T-helper 2 cell treated with Interferon-gamma antibody and Interleukin-4, amounts not matched to agents 5 μg/mL and 100 μg/mL, for 36 hours (primary cell): Measurements from ENCODE around the gene ERCC2.

Source experiments
- DNase-seq: peaks from one replicate; pipeline ENCODE4 v3.0.0; 2021; ENCODE audit warnings: low spot score
- H3K27ac Mint-ChIP-seq: one replicate; pipeline ENCODE4 v1.8.0; 2021; ENCODE audit warnings: mild to moderate bottlenecking, mixed read lengths
- H3K27me3 Mint-ChIP-seq: one replicate; pipeline ENCODE4 v1.8.0; 2021; ENCODE audit warnings: low read depth, mixed read lengths
- H3K36me3 Mint-ChIP-seq: one replicate; pipeline ENCODE4 v1.8.0; 2021; ENCODE audit warnings: low read depth, mixed read lengths
- H3K4me1 Mint-ChIP-seq: one replicate; pipeline ENCODE4 v1.8.0; 2021; ENCODE audit warnings: low read depth, mixed read lengths
- H3K4me3 Mint-ChIP-seq: one replicate; pipeline ENCODE4 v1.8.0; 2022; ENCODE audit warnings: mild to moderate bottlenecking, moderate library complexity, mixed read lengths
- H3K9me3 Mint-ChIP-seq: one replicate; pipeline ENCODE4 v1.8.0; 2021; ENCODE audit warnings: mixed read lengths

Gene ERCC2

DNA sequence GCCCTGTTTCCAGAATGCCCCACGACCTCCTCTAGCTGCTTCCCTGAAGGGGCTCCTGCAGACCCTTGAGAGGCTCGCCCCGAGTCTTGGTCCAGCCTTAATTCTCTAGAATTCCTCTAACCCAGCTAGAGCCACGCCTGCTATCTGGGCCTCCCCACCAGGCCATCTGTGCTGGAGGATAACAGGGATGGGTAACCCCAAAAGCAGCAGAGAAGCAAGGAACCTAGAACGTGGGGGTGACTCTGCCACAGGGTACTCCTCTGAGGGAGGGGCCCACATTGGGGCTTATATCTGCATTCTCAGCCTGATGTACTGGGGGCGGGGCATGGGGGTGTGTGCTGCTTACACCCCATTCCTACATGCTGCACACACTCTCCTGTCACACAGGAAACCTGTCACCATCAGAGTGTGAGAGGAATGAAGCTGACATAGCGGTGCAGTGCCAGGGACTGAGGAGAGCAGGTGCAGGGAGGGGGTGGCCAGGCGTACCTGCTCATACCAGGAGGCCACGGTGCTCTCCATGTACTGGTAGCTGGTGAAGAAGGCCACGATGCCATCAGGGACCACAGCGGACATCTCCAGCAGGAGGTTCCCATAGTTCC is 16.0 kb downstream of the ERCC2 start:
- Mint-ChIP-seq H3K36me3 (peaks cover 26% of the 10 kb centered on the region), H3K9me3 (no peaks in the 10 kb centered on the region), H3K4me3 (no peak overlapping the region), H3K27ac (no peak overlapping the region), H3K4me1 (no peaks in the 10 kb centered on the region), H3K27me3 (no peaks in the 10 kb centered on the region)
- no peak for DNase-seq

DNA sequence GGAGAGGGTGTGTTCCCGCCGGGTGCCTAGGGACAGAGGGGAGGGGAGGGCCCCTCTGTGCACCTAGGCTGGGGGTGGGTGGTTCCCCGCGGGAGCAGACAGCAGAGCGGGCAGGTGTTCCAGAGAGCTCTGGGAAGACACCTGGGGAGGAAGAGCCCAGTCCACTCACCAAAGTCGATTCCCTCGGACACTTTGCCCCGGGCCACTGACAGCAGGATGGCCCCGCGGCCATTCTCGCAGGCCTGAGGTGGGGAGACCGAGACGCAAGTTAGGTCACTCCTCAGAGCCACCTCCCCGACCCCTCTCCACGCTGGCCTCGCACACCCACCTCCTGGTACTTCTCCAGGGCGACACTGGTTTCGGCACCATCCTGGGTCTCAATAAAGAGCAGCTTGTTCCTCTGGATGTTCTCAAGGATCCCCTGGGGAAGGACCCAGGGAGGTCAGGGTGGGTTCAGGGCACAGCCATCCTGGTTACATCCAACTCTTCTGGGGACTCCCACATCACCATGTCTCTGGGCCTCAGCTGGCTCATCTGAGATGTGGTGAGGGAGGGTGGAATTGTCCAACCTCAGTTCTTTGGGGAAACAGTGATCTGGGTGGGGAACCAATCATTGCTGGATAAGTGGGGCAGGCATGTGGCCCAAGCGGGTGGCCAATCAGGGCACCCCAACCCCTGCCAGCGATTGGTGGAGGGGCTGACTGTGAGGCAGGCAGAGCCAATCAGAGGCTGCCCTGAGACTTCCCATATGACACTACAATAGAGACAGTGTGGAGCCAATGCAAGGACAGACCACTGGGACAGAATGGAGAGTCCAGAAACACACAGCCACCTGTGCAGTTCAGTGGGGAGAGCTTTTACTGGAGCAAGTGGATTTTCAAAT is 17.2 kb downstream of the ERCC2 start:
- no peaks in the 10 kb centered on the region for H3K9me3 Mint-ChIP-seq
- peaks cover 24% of the 10 kb centered on the region for H3K36me3 Mint-ChIP-seq
- no peaks in the 10 kb centered on the region for H3K4me1 Mint-ChIP-seq
- DNase-seq, result no peak
- no peak overlapping the region for H3K4me3 Mint-ChIP-seq
- H3K27ac Mint-ChIP-seq, result no peak overlapping the region
- no peaks in the 10 kb centered on the region for H3K27me3 Mint-ChIP-seq

DNA sequence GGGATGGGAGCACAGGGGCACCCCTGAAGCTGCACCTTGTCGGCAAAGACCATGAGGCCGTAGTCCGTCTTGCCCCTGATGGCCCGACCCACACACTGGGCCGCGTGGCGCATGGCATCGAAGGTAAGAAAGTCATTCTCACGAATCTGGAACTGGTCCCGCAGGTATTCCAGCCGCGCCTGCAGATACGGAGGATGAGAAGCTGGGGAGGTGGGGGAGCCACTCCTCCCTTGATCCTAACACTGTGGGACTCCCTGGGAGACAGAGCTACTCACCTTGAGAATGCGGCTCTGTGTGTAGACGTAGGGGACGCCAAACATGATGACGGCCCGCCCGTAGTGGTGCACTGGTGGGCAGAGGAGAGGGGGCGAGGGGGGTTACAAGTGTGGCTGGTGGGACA is 17.9 kb downstream of the ERCC2 start:
- H3K4me3 Mint-ChIP-seq, result no peak overlapping the region
- no peaks in the 10 kb centered on the region for H3K27me3 Mint-ChIP-seq
- DNase-seq, result no peak

DNA sequence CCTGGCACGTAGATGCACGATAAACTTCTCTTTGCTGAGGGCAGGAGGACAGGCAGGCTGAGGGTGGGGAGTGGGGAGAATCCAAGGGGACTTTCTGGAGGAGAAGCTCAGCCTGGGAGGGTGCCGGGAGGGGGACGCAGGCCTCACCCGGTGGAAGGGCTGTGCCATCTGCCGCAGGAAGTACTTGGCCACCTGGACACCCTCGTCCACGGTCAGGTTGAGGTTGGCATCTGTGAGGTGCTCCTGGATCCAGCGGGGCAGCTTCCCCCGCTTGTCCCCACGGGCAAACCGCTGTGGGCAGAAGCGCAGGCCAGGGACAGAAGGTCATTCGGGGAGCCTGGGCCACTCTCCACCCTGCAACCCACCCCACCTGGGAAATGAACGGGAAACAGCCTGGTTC is 18.3 kb downstream of the ERCC2 start:
- Mint-ChIP-seq H3K9me3 (no peaks in the 10 kb centered on the region), H3K36me3 (peaks cover 19% of the 10 kb centered on the region), H3K27ac (no peak overlapping the region), H3K4me3 (no peak overlapping the region), H3K27me3 (no peaks in the 10 kb centered on the region), H3K4me1 (no peaks in the 10 kb centered on the region)
- DNase-seq, result no peak

More for the DNA sequence above, 17.9 kb downstream of the ERCC2 start:
- H3K36me3 Mint-ChIP-seq, result peaks cover 19% of the 10 kb centered on the region
- no peaks in the 10 kb centered on the region for H3K4me1 Mint-ChIP-seq
- no peaks in the 10 kb centered on the region for H3K9me3 Mint-ChIP-seq
- no peak overlapping the region for H3K27ac Mint-ChIP-seq

DNA sequence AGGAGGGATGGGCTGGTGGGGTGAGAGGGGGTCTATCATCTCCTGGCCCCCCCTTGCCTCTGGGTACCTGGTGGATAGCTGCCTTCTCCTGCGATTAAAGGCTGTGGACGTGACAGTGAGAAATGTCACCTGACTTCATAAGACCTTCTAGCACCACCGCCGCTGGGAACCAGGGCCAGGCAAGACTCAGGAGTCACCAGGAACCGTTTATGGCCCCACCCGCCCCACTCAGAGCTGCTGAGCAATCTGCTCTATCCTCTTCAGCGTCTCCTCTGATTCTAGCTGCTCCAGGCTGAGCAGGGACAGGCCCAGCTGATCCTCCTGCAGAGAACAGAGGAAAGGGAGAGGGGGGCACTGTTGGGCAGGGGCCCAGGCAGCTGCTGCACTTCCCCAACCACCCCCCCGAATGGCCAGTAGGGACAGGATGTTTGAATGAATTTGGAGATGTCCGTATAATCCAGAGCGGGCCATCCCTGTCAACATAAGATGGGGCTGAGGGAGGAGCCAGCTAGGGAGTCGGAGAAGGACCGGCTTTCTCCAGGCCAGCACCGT is 18.9 kb downstream of the ERCC2 start:
- no peak overlapping the region for H3K27ac Mint-ChIP-seq
- no peak for DNase-seq
- no peak overlapping the region for H3K4me3 Mint-ChIP-seq
- no peaks in the 10 kb centered on the region for H3K4me1 Mint-ChIP-seq
- H3K36me3 Mint-ChIP-seq, result peaks cover 17% of the 10 kb centered on the region
- no peaks in the 10 kb centered on the region for H3K27me3 Mint-ChIP-seq
- H3K9me3 Mint-ChIP-seq, result no peaks in the 10 kb centered on the region

DNA sequence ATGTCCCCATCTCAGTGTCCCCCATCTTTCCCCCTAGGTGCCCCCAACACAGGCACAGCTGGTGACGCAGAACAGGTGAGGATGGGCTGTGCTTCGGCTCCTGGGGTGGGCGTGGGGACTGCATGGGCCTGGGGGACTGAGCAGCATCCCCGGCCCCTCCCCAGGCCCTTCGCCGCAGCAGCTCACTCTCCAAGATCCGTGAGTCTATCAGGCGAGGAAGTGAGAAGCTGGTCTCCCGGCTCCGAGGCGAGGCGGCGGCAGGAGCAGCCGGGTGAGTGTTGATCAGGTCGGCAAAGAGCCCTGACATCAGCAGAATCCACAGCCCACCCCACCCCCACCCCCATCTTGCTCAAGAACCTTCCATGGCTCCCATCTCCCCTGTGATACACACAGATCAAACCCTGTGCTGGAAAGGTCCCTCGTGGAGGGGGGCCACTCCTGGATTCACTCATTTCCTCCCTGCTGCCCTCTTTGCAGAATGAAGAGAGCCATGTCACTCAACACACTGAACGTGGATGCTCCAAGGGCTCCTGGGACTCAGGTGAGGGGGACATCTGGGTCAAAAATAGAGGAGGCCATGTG is 19.8 kb downstream of the ERCC2 start:
- H3K4me3 Mint-ChIP-seq, result no peak overlapping the region
- no peaks in the 10 kb centered on the region for H3K27me3 Mint-ChIP-seq
- H3K9me3 Mint-ChIP-seq, result no peaks in the 10 kb centered on the region
- H3K36me3 Mint-ChIP-seq, result peaks cover 12% of the 10 kb centered on the region
- no peak overlapping the region for H3K27ac Mint-ChIP-seq
- no peak for DNase-seq
- no peaks in the 10 kb centered on the region for H3K4me1 Mint-ChIP-seq

DNA sequence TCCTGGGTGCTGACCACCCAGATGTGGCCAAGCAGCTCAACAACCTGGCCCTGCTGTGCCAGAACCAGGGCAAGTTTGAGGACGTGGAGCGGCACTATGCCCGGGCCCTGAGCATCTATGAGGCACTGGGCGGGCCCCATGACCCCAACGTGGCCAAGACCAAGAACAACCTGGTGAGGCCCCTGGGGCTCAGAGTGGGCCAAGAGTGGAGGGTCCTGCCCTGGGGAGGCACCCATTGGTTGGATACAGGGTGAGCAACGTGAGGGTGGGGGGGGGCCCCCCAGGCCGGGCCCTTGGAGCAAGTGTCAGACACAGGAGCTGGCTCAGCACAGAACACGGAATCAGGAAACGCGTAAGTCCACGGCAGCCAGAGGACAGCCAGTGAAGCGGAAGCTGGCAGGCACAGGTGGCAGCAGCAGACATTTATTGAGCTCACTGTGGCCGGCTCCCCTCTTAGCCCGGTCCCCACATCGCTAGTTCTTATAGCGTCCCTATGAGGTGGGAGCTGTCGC is 20.9 kb downstream of the ERCC2 start:
- no peak overlapping the region for H3K27ac Mint-ChIP-seq
- no peak overlapping the region for H3K4me3 Mint-ChIP-seq
- H3K9me3 Mint-ChIP-seq, result no peaks in the 10 kb centered on the region
- H3K36me3 Mint-ChIP-seq, result peaks cover 8% of the 10 kb centered on the region
- no peaks in the 10 kb centered on the region for H3K4me1 Mint-ChIP-seq
- no peaks in the 10 kb centered on the region for H3K27me3 Mint-ChIP-seq
- no peak for DNase-seq

DNA sequence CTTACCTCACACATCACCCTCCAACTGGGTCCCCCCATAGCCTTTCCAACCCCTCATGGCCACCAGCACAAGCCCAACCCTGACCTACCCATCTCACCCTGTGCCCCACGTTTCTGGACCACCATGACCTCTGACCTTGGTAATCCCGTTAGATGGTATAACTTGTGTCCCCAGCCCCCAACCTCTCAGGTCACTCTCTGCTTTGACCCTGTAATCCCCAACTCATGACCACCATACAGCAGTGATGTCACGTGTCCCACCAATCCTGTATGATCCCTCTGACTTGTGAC is 21.3 kb downstream of the ERCC2 start:
- no peak for DNase-seq
- Mint-ChIP-seq H3K4me1 (no peaks in the 10 kb centered on the region), H3K27me3 (peaks cover 2% of the 10 kb centered on the region), H3K9me3 (no peaks in the 10 kb centered on the region), H3K4me3 (no peak overlapping the region), H3K27ac (no peak overlapping the region), H3K36me3 (peaks cover 8% of the 10 kb centered on the region)

DNA sequence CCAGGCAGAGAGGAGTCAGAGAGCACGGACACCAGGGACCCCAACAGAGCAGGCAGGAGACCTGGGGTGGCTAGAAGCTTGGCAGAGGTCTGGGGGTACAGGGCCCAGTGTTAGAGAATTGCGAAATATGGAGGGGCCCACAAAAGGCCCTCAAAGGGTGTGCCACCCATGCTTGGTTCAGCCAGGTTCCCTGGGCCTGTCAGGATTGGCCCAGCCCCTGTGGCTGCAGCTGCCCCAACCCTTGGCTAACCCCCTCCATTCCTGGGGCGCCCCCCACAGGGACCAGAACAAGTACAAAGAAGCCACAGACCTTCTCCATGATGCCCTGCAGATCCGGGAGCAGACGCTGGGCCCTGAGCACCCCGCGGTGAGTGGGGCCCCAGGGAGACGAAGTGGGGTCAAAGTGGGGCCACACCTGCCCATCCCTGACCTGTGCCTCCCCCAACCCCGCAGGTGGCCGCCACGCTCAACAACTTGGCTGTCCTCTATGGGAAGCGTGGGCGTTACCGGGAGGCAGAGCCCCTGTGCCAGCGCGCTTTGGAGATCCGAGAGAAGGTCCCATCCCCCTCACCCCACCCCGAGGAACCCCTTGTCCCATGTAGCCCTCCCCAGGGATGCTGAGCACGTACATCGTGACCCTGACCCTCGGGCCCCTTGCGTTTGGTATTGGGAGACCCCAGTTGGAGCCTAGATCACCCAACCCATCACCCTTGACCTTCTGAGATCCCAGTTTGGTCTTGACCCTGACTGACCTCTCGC is 21.8 kb downstream of the ERCC2 start:
- no peak for DNase-seq
- peaks cover 6% of the 10 kb centered on the region for H3K36me3 Mint-ChIP-seq
- peaks cover 2% of the 10 kb centered on the region for H3K27me3 Mint-ChIP-seq
- no peaks in the 10 kb centered on the region for H3K4me1 Mint-ChIP-seq
- H3K9me3 Mint-ChIP-seq, result no peaks in the 10 kb centered on the region
- H3K4me3 Mint-ChIP-seq, result no peak overlapping the region
- H3K27ac Mint-ChIP-seq, result no peak overlapping the region

DNA sequence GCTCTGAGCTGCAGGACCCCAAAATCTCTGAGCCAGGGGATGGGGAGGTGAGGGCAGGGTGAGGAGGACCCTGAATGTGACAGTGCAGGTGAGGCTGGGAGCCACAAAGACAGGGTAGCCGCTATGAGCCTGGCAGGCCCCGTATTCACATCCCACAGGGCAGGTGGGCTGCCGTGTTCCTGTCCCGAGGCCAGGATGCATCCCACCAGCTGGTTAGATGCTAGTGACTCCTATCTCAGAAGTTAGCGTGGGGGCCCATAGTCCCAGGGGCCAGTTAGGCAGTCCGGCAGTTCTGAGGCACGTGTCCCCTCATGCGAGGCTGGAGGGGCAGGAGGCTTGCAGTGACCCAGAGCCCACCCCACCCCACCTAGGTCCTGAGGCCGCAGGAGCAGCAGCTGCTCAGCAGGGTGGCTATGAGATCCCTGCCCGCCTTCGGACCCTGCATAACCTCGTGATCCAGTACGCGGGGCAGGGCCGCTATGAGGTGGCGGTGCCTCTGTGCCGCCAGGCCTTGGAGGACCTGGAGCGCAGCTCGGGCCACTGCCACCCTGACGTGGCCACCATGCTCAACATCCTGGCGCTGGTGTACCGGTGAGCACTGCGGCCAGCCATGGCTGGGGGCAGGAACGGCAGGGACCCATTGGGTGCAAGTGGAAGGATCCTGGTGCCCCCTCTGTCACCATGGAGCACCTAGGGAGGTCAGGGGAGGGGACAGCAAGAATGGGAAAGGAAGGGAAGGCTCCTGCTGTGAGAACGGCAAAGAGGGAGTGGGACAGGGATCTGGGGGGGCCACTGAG is 22.6 kb downstream of the ERCC2 start:
- H3K4me1 Mint-ChIP-seq, result no peaks in the 10 kb centered on the region
- no peak overlapping the region for H3K27ac Mint-ChIP-seq
- no peak overlapping the region for H3K4me3 Mint-ChIP-seq
- peaks cover 2% of the 10 kb centered on the region for H3K27me3 Mint-ChIP-seq
- no peak for DNase-seq
- no peaks in the 10 kb centered on the region for H3K9me3 Mint-ChIP-seq
- H3K36me3 Mint-ChIP-seq, result peaks cover 3% of the 10 kb centered on the region

DNA sequence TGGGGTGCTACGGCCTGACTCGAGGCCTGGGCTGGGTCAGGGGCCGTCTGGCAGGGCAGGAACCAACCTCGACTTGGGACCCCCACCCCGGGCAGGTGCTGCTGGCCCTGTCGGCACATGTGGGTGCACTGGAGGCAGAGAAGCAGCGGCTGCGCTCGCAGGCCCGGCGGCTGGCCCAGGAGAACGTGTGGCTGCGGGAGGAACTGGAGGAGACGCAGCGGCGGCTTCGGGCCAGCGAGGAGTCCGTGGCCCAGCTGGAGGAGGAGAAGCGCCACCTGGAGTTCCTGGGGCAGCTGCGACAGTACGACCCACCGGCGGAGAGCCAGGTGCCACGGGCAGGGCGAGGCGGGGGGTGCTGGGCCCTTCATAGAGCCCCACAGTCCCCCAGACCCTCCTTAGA is 23.9 kb downstream of the ERCC2 start:
- Mint-ChIP-seq H3K27me3 (peaks cover 2% of the 10 kb centered on the region), H3K4me1 (no peaks in the 10 kb centered on the region), H3K9me3 (no peaks in the 10 kb centered on the region)

DNA sequence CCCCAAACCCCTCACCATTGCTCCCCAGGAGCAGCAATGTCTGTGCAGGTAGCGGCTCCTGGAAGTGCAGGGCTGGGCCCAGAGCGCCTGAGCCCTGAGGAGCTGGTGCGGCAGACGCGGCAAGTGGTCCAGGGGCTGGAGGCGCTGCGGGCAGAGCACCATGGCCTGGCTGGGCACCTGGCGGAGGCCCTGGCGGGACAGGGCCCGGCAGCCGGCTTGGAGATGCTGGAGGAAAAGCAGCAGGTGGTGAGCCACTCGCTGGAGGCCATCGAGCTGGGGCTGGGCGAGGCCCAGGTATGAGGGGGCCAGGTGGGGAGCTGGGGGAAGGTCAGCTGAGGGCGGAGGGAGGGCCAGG is 24.9 kb downstream of the ERCC2 start:
- no peaks in the 10 kb centered on the region for H3K9me3 Mint-ChIP-seq
- H3K27ac Mint-ChIP-seq, result no peak overlapping the region
- no peak for DNase-seq
- no peaks in the 10 kb centered on the region for H3K4me1 Mint-ChIP-seq
- peaks cover 2% of the 10 kb centered on the region for H3K27me3 Mint-ChIP-seq
- no peak overlapping the region for H3K4me3 Mint-ChIP-seq
- no peaks in the 10 kb centered on the region for H3K36me3 Mint-ChIP-seq

More for the DNA sequence above, 23.9 kb downstream of the ERCC2 start:
- no peak overlapping the region for H3K27ac Mint-ChIP-seq
- DNase-seq, result no peak
- no peak overlapping the region for H3K4me3 Mint-ChIP-seq
- peaks cover 3% of the 10 kb centered on the region for H3K36me3 Mint-ChIP-seq
